Stimulated activated CD4-positive, alpha-beta T cell treated with anti-CD3 and anti-CD28 coated beads, Interleukin-15, amount 100 ng/mL, for 1 hour (primary cell): ENCODE measurements around the gene SLC38A2.
"Not testable (repeated sequence)": the region's sequence is repeated elsewhere in the genome, so short reads cannot be mapped to it uniquely, and the experiment has no call there.

Source experiments
- DNase-seq, 2 donors: peaks; one replicate each; pipeline ENCODE4 v3.0.0-alpha.2; 2020; ENCODE audit warnings: low read depth in 1 of 2, low spot score in 1 of 2

Gene SLC38A2

DNA sequence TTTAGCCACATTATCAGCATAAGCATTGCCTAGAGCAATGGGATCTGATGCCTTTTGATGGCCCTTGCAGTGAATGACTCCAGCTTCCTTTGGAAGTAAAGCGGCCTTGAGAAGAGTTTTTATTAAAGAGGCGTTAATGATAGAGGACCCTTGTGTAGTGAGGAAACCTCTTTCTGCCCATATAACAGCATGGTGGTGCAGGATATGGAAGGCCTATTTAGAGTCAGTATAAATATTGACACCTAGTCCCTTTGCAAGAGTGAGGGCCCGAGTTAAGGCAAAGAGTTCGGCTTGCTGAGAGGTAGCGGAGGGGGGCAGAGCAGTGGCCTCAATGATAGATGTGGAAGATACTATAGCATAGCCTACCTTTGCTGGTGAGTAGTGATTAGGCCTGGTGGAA is 47.5 kb downstream of the SLC38A2 start:
- not testable (repeated sequence) for DNase-seq

DNA sequence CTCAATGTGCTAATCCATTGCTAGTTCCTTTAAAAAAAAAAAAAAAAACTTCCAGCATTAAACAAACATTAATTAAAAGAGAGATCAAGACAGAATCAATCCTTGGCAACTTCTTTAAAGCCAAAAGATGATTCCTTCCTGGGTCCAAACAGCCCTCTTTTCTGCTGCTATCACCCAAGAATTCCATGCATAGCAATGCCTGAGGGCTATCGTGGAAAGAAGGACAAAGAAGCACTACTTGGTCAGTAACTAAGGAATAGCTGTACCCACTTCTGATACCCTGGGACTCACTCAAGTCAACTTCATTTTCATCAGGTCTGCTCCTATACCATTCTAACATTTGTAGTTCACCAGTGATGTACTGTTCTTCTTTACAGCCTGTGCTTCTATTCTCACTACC is 51.8 kb downstream of the SLC38A2 start:
- no peak for DNase-seq

DNA sequence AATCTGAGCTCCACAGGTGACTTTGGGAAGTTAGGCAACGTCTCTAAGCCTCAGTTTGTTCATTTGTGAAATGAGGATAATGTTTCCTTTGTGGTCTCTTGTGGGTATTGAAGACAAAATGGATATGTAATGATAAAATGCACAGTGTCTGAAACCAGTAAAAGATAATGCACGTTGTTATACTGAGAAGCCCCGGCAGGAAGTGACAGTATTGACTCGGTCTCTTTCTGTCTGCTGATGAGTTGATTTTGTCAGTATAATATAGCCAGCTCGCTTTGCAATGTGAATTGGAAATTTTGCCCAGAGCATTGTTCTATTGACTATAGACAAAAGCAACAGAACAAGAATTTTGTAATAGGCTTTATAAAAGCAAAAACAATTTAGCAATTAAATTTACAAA is 54.5 kb downstream of the SLC38A2 start:
- no peak for DNase-seq
